DND-41 (cell line): ENCODE data around the gene CACNA1A.

Source experiments
- CTCF ChIP-seq: IDR thresholded peaks from 2 replicates; pipeline ENCODE4 v1.5.1; 2012; ENCODE audit warnings: borderline replicate concordance, low read length, moderate library complexity, mild to moderate bottlenecking; ENCODE audit not compliant: poor library complexity, severe bottlenecking; ENCODE audit errors: extremely low read depth
- EZH2 ChIP-seq: IDR thresholded peaks from 3 replicates; pipeline ENCODE4 v1.6.1; 2012; ENCODE audit warnings: borderline replicate concordance, low read depth, mild to moderate bottlenecking, moderate library complexity, low read length, inconsistent platforms; ENCODE audit not compliant: severe bottlenecking

GRCh38 chr19:13207237-13207845 lies 298.9 kb downstream of the CACNA1A start:
- TF ChIP-seq EZH2 (no peak), CTCF (no peak)
